ENCODE results near the gene FAM168A.

FAM168A gene

DNA sequence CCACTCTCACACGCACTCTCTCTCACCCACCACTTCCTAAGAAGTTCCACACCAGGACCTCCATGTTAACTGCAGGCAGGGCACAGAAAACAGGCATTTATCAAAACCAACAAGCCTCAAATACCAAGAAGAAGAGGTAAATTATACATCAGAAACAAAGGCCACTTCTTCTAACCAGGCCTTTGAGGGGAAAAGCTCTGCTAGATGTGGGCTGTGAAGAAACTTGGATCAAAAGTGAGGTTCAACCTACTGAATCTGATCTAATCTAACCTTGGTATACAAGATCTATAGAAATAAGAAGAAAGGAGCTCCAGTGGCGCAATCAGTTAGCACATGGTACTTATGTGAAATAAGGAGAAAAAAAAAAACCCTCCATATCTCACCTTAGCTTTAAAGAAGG lies 91.9 kb downstream of the FAM168A start:
- Histone ChIP-seq H3K4me2 (ENCODE audit: low read depth, low read length) (no peak overlapping the region), H3K27ac (ENCODE audit: low read length) (no peak overlapping the region), H3K36me3 (replicated peaks; ENCODE audit: insufficient read depth, low read length) (no peaks in the 10 kb centered on the region), H2AFZ (ENCODE audit: low read length) (no peak overlapping the region), H3F3A (ENCODE audit: insufficient read depth, low read length) (no peaks in the 10 kb centered on the region), H3K4me1 (ENCODE audit: low read length) (no peaks in the 10 kb centered on the region), H3K27me3 (replicated peaks; ENCODE audit: insufficient read depth, low read length) (no peaks in the 10 kb centered on the region), H3K4me3 (ENCODE audit: low read length) (no peak overlapping the region), H3K9ac (ENCODE audit: low read length) (no peak overlapping the region), H4K20me1 (ENCODE audit: insufficient read depth, low read length) (no peaks in the 10 kb centered on the region), H3K9me3 (replicated peaks; ENCODE audit: insufficient read depth, low read length) (no peaks in the 10 kb centered on the region), H3K9me2 (replicated peaks; ENCODE audit: insufficient read depth, low read length) (no peaks in the 10 kb centered on the region), H3K79me2 (ENCODE audit: low read length) (no peaks in the 10 kb centered on the region)
- TF ChIP-seq EZH2phosphoT487 (IDR thresholded peaks at IDR 0.05; ENCODE audit: low read length), result no peak
- TF ChIP-seq CTCF (IDR thresholded peaks at IDR 0.05; ENCODE audit: low read length), result no peak
- no peak for TF ChIP-seq EZH2 (optimal IDR thresholded peaks at IDR 0.05; ENCODE audit: low read depth, low read length)
- DNase-seq, result no peak

- Histone ChIP-seq H3K9me3 (replicated peaks; ENCODE audit: insufficient read depth, low read length) (no peaks in the 10 kb centered on the region), H3K27ac (ENCODE audit: low read length) (no peak overlapping the region), H3K4me1 (ENCODE audit: low read length) (no peaks in the 10 kb centered on the region), H3K9me2 (replicated peaks; ENCODE audit: insufficient read depth, low read length) (no peaks in the 10 kb centered on the region), H3K4me3 (ENCODE audit: low read length) (no peak overlapping the region), H3K27me3 (replicated peaks; ENCODE audit: insufficient read depth, low read length) (no peaks in the 10 kb centered on the region), H4K20me1 (ENCODE audit: insufficient read depth, low read length) (no peaks in the 10 kb centered on the region), H3K4me2 (ENCODE audit: low read depth, low read length) (no peak overlapping the region), H2AFZ (ENCODE audit: low read length) (no peak overlapping the region), H3F3A (ENCODE audit: insufficient read depth, low read length) (no peaks in the 10 kb centered on the region), H3K79me2 (ENCODE audit: low read length) (no peaks in the 10 kb centered on the region), H3K36me3 (replicated peaks; ENCODE audit: insufficient read depth, low read length) (no peaks in the 10 kb centered on the region), H3K9ac (ENCODE audit: low read length) (no peak overlapping the region)
- no peak for DNase-seq
- TF ChIP-seq EZH2phosphoT487 (IDR thresholded peaks at IDR 0.05; ENCODE audit: low read length), result no peak
- TF ChIP-seq EZH2 (optimal IDR thresholded peaks at IDR 0.05; ENCODE audit: low read depth, low read length), result no peak
- TF ChIP-seq CTCF (IDR thresholded peaks at IDR 0.05; ENCODE audit: low read length), result no peak
Observed at GRCh38 chr11:73498343-73498742, 99.6 kb downstream of the FAM168A start.

- Histone ChIP-seq H3K27me3 (replicated peaks; ENCODE audit: insufficient read depth, low read length) (no peaks in the 10 kb centered on the region), H3K4me1 (ENCODE audit: low read length) (no peaks in the 10 kb centered on the region), H3K79me2 (ENCODE audit: low read length) (no peaks in the 10 kb centered on the region), H3K9me3 (replicated peaks; ENCODE audit: insufficient read depth, low read length) (no peaks in the 10 kb centered on the region), H3K27ac (ENCODE audit: low read length) (no peak overlapping the region), H4K20me1 (ENCODE audit: insufficient read depth, low read length) (no peaks in the 10 kb centered on the region), H3K4me3 (ENCODE audit: low read length) (no peak overlapping the region), H2AFZ (ENCODE audit: low read length) (no peak overlapping the region), H3K9me2 (replicated peaks; ENCODE audit: insufficient read depth, low read length) (no peaks in the 10 kb centered on the region), H3K9ac (ENCODE audit: low read length) (no peak overlapping the region), H3K4me2 (ENCODE audit: low read depth, low read length) (no peak overlapping the region), H3F3A (ENCODE audit: insufficient read depth, low read length) (no peaks in the 10 kb centered on the region), H3K36me3 (replicated peaks; ENCODE audit: insufficient read depth, low read length) (no peaks in the 10 kb centered on the region)
- TF ChIP-seq EZH2phosphoT487 (IDR thresholded peaks at IDR 0.05; ENCODE audit: low read length) (no peak), EZH2 (optimal IDR thresholded peaks at IDR 0.05; ENCODE audit: low read depth, low read length) (no peak), CTCF (IDR thresholded peaks at IDR 0.05; ENCODE audit: low read length) (no peak)
- DNase-seq, result no peak
Observed at GRCh38 chr11:73496134-73496533, 101.8 kb downstream of the FAM168A start.
